Neural crest cell (in vitro differentiated cells): Measurements from ENCODE around the gene CBLL1. TPM values are rescaled to one million over a fixed set of nuclear protein-coding genes. Genes with fewer than 3 reads are reported as not detected.

Experiments used
- DNase-seq: peaks from one replicate; pipeline ENCODE4 v3.0.0; 2021; ENCODE audit warnings: low read depth, mixed read lengths, low spot score
- H3K27ac Mint-ChIP-seq: one replicate; pipeline ENCODE4 v1.8.0; 2021; ENCODE audit warnings: mild to moderate bottlenecking, mixed read lengths; ENCODE audit not compliant: unreplicated experiment
- H3K27me3 Mint-ChIP-seq: 2 replicates; pipeline ENCODE4 v1.8.0; 2021; ENCODE audit warnings: low read depth, mild to moderate bottlenecking, mixed read lengths
- H3K36me3 Mint-ChIP-seq: 2 replicates; pipeline ENCODE4 v1.8.0; 2021; ENCODE audit warnings: low read depth, mild to moderate bottlenecking, mixed read lengths
- H3K4me1 Mint-ChIP-seq: 2 replicates; pipeline ENCODE4 v1.8.0; 2021; ENCODE audit warnings: mixed read lengths
- H3K4me3 Mint-ChIP-seq: one replicate; pipeline ENCODE4 v1.8.0; 2021; ENCODE audit warnings: mild to moderate bottlenecking, mixed read lengths
- H3K9me3 Mint-ChIP-seq: 2 replicates; pipeline ENCODE4 v1.8.0; 2021; ENCODE audit warnings: mixed read lengths
- CTCF ChIP-seq: fragments of 200-600 bp; sonication (generic); conservative IDR thresholded peaks from 2 replicates; pipeline ENCODE4 v1.5.0; 2021; ENCODE audit warnings: antibody characterized with exemption, mild to moderate bottlenecking
- total RNA-seq: library from RNA; stranded (reverse); gene quantifications from 2 replicates; pipeline ENCODE4 v1.2.1, GENCODE V29; 2021

Gene CBLL1
- total RNA-seq, 1 donor from 2014 or later = 30.8 TPM

DNA sequence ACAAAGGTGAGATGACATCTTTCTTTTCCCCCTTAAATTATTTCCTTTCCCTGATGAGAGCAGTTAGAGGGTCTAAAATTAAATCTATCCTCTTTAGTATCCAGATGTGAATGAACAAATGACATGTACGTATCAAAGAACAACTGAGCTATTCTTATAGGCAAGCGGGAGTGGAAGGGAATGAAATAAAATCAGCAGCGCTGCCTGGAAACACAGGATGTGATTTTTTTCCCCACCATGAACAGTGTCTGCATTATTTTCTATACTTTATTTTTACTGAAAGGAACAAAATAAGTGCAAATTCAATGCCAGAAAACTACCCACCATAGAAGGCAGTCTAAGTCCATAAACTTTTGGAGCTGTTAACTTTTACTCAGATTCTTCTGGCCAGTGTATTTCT, 42.8 kb upstream of the CBLL1 start:
- Mint-ChIP-seq H3K4me3 (no peak overlapping the region), H3K9me3 (no peaks in the 10 kb centered on the region), H3K36me3 (no peaks in the 10 kb centered on the region), H3K27me3 (no peaks in the 10 kb centered on the region), H3K27ac (no peak overlapping the region), H3K4me1 (peaks cover 33% of the 10 kb centered on the region)
- no peak for TF ChIP-seq CTCF
- DNase-seq = no peak

DNA sequence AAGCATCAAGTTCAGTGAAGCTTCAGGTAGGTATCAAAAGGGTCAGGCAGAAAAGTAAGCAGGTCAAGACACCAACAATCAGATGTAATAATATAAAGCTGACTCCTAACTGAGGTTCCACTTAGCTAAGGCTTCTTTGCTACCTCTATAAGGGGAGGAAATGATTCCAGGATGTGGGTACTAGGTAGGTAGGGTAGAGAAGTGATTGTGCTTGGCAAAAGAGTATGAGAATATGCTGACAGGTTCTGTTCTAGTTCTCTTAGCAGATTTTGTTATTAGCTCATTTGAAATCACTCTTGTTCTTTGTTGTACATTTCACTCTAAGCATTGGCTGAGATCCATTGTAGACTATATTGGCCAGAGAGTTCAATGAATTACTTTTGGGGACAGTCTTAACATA, 40.7 kb upstream of the CBLL1 start:
- H3K9me3 Mint-ChIP-seq = no peaks in the 10 kb centered on the region
- H3K27ac Mint-ChIP-seq = no peak overlapping the region
- DNase-seq = no peak
- peaks cover 19% of the 10 kb centered on the region for H3K4me1 Mint-ChIP-seq
- H3K36me3 Mint-ChIP-seq = no peaks in the 10 kb centered on the region
- TF ChIP-seq CTCF = no peak
- no peak overlapping the region for H3K4me3 Mint-ChIP-seq
- no peaks in the 10 kb centered on the region for H3K27me3 Mint-ChIP-seq

DNA sequence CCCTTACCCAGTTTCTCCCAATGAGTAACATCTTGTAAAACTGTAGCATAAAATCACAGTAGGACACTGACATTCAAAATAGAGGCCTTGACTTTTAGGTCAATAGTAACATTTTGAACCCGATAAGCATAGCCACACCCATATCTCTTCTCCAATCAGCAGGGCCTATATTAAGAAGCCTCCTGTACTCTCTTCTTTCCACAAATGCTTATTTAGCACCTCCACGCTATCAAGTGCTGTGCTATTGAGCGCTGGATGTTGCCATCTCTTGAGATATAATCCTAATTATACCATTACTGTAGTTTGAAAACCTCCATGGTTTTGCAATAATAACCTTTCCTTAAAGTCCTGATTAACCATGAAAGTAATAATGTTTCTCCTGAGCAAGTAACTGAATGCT, 40.1 kb upstream of the CBLL1 start:
- TF ChIP-seq CTCF = no peak
- no peak overlapping the region for H3K27ac Mint-ChIP-seq
- peaks cover 19% of the 10 kb centered on the region for H3K4me1 Mint-ChIP-seq
- H3K4me3 Mint-ChIP-seq = no peak overlapping the region
- no peaks in the 10 kb centered on the region for H3K27me3 Mint-ChIP-seq
- no peak for DNase-seq
- peaks cover 2% of the 10 kb centered on the region for H3K9me3 Mint-ChIP-seq
- H3K36me3 Mint-ChIP-seq = no peaks in the 10 kb centered on the region

DNA sequence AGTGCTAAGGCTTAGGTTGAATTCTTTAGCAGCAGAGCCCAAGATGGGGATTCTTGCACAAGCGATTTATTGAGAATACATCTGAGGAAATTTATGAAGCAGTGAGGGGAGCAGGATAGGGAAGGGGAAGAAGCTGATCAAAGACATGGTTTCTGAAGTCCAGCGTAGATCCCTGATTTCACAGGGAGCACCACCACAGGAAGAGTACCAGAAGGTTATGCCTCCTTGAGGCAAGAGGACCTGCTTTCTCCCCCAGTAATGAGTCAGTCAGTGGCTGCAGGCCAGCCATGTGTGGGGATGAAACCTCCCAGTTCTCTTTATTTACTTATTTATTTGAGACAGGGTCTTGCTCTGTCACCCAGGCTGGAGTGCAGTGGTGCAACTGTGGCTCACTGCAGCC, 35.0 kb upstream of the CBLL1 start:
- Mint-ChIP-seq H3K27ac (no peak overlapping the region), H3K36me3 (no peaks in the 10 kb centered on the region), H3K4me3 (no peak overlapping the region), H3K9me3 (peaks cover 3% of the 10 kb centered on the region), H3K27me3 (no peaks in the 10 kb centered on the region), H3K4me1 (no peaks in the 10 kb centered on the region)
- TF ChIP-seq CTCF = no peak
- no peak for DNase-seq

- Mint-ChIP-seq H3K4me1 (no peaks in the 10 kb centered on the region), H3K27ac (no peak overlapping the region), H3K36me3 (no peaks in the 10 kb centered on the region), H3K9me3 (peaks cover 3% of the 10 kb centered on the region), H3K27me3 (no peaks in the 10 kb centered on the region), H3K4me3 (no peak overlapping the region)
- TF ChIP-seq CTCF = no peak
- DNase-seq = no peak
These were observed 32.6 kb upstream of the CBLL1 start for GRCh38 chr7:107711301-107711700.

DNA sequence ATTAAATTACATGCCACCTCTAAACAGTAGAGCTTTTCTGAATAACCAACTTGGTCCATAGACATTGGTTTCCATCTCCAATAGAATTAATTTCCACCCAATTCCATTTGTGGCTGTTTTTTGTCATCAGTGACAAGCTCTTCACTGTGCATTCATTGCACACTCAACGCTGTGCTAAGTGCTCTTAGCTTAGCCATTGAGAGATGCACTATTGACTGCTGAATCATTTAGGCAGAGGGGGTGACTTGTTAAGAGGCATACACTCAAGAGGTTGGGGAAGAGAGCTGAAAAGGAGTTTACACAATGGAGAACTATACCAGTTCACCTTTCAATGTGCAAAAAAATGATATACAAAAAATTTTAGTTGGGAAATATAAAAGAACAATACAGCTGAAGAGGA, 31.9 kb upstream of the CBLL1 start:
- no peak for DNase-seq
- H3K27ac Mint-ChIP-seq = no peak overlapping the region
- H3K4me3 Mint-ChIP-seq = no peak overlapping the region
- H3K27me3 Mint-ChIP-seq = no peaks in the 10 kb centered on the region
- no peaks in the 10 kb centered on the region for H3K36me3 Mint-ChIP-seq
- H3K9me3 Mint-ChIP-seq = peaks cover 3% of the 10 kb centered on the region
- H3K4me1 Mint-ChIP-seq = no peaks in the 10 kb centered on the region
- TF ChIP-seq CTCF = no peak
